Fibroblast of peridontal ligament (primary cell): Measurements from ENCODE around the gene TLR9.

Experiments
- DNase-seq: peaks from one replicate; pipeline ENCODE4 v3.0.0-alpha.2; 2010; ENCODE audit errors: extremely low read depth

TLR9 gene

DNA sequence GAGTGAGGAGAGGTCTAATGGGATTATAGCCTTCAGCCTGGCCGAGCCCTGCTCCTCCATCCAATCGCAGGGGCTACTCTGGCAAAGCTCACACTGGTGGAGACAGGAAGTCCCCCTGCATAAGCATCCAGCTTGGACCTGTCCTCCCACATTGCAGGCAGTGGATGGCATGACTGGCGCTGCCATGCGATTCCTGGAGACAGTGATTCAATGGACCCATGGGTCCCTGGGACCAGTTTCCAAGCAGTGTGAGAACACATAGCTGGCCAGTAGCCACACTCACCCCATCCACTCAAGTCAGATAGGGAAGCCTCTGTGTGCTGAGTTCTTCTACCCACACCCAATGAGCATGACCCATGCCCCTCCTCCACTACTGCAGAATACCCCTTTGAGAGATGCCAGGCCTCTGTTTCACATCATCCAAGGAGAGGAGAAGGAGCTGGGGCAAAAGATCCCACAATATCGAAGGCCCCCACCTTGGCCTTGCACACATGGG, 53.1 kb downstream of the TLR9 start:
- DNase-seq: no peak

DNA sequence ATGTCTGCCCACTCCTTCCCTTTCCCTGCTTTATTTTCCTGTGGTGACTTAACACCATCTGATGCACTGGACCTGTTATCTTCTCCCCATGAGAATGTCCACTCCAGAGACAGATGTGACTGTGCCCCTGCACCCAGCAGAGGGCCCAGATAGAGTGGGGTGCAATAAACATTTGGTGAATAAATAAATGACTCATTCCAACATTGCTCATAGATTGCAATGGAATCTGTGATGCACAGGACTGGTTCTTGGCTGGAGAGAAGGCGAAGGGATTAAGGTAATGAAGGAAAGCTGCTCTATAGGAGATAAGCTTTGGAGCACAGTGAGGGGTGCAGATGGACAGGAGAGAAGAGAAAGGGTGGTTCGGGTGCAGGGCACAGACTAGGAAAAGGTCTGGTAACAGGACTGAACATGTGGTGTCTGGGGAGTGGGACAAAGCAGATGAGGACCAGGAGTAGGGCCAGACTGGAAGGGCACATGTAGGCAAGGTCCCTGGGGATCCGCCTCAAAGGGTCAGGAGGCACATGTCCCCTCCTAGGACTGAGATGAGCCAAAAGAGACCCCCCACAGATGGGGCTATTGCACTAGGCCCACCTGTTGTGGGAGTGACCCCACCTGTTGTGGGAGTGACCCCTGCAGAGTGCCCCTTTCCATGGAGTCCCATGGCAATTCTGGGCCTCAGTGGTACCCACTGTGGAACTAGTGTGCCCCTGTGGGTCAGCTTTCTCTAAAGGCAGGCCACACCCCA, 53.8 kb downstream of the TLR9 start:
- DNase-seq: peak; percentile 58
